Muscle layer of colon (tissue), 2 donors: Measurements from ENCODE around the gene BCORL1.

Experiments
- H3K27ac ChIP-seq: one replicate; pipeline ENCODE4 v1.7.0; 2013; ENCODE audit warnings: low read depth, mild to moderate bottlenecking, low read length, moderate library complexity
- H3K27me3 ChIP-seq, 2 donors: one replicate each; pipeline ENCODE4 v1.7.0; 2013; ENCODE audit warnings: low read length in 2 of 2, mild to moderate bottlenecking in 2 of 2; ENCODE audit not compliant: insufficient read depth in 2 of 2, control insufficient read depth in 1 of 2
- H3K36me3 ChIP-seq: one replicate; pipeline ENCODE4 v1.7.0; 2013; ENCODE audit warnings: mild to moderate bottlenecking, low read length; ENCODE audit not compliant: insufficient read depth
- H3K4me1 ChIP-seq: one replicate; pipeline ENCODE4 v1.7.0; 2013; ENCODE audit warnings: mild to moderate bottlenecking, low read length; ENCODE audit not compliant: insufficient read depth
- H3K4me3 ChIP-seq, 2 donors: one replicate each; pipeline ENCODE4 v1.7.0; 2013; ENCODE audit warnings: low read length in 2 of 2, low read depth in 1 of 2, mild to moderate bottlenecking in 1 of 2, moderate library complexity in 1 of 2
- H3K9ac ChIP-seq: one replicate; pipeline ENCODE4 v1.7.0; 2013; ENCODE audit warnings: low read length
- H3K9me3 ChIP-seq: one replicate; pipeline ENCODE4 v1.7.0; 2013; ENCODE audit warnings: mild to moderate bottlenecking, low read length
- donor health status: abdominal sarcoma.
- donor health status: Adenocarcinoma of cecum.

BCORL1 gene

DNA sequence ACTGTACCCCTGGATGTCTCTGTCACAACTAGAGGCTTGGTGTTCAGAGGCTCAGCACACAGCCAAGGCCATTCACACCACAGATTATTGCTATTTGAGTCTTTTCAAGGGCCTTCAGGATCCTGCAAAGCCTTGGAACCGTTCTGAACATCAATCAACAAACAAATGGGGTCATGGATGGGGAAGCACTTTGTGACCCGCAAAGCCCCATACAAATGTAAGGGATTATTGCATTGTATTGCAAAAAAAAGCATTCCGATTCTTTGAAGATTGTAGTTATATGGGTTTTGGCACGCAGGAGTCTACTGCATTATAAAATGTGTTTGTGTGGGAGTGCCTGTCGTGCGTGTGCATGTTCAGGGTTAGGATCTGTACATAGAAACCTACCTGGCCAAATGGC is 17.3 kb upstream of the BCORL1 start:
- Histone ChIP-seq H3K36me3 (no peaks in the 10 kb centered on the region), H3K27me3 (peaks cover 0 to 11% of the 10 kb centered on the region in 2 donors), H3K9ac (no peak overlapping the region), H3K9me3 (no peaks in the 10 kb centered on the region), H3K27ac (no peak overlapping the region), H3K4me1 (no peaks in the 10 kb centered on the region), H3K4me3 (no peak overlapping the region)

DNA sequence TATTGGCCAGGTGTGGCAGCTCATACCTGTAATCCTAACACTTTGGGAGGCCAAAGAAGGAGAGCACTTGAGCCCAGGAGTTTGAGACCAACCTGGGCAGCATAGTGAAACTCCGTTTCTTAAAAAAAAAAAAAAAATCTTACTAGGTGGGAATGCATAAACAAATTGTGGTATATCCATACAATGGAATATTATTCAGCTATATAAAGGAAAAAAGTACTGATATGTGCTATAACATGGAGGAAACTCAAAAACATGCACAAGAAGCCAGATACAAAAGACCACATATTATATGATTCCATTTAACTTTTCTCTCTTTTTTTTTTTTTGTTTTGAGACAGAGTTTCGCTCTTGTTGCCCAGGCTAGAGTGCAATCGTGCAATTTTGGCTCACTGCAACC is 13.5 kb upstream of the BCORL1 start:
- Histone ChIP-seq H3K9me3 (no peaks in the 10 kb centered on the region), H3K27ac (no peak overlapping the region), H3K4me1 (no peaks in the 10 kb centered on the region), H3K4me3 (no peak overlapping the region), H3K9ac (no peak overlapping the region), H3K27me3 (peaks cover 0 to 5% of the 10 kb centered on the region in 2 donors), H3K36me3 (no peaks in the 10 kb centered on the region)

GRCh38 chrX:129976441-129976840 is 6.0 kb upstream of the BCORL1 start:
- Histone ChIP-seq H3K9me3 (no peaks in the 10 kb centered on the region), H3K4me3 (no peak overlapping the region), H3K36me3 (no peaks in the 10 kb centered on the region), H3K27me3 (peaks cover 0 to 4% of the 10 kb centered on the region in 2 donors), H3K27ac (no peak overlapping the region), H3K4me1 (no peaks in the 10 kb centered on the region), H3K9ac (no peak overlapping the region)

GRCh38 chrX:129979207-129979920 is 3.1 kb upstream of the BCORL1 start:
- no peaks in the 10 kb centered on the region for H3K4me1 ChIP-seq
- no peaks in the 10 kb centered on the region for H3K9me3 ChIP-seq
- H3K27ac ChIP-seq, result no peak overlapping the region
- H3K9ac ChIP-seq, result no peak overlapping the region
- no peaks in the 10 kb centered on the region for H3K27me3 ChIP-seq
- H3K4me3 ChIP-seq, result no peak overlapping the region
- H3K36me3 ChIP-seq, result no peaks in the 10 kb centered on the region

GRCh38 chrX:129980001-129980401 is 2.4 kb upstream of the BCORL1 start:
- no peaks in the 10 kb centered on the region for H3K27me3 ChIP-seq
- H3K27ac ChIP-seq, result no peak overlapping the region
- no peak overlapping the region for H3K9ac ChIP-seq
- no peaks in the 10 kb centered on the region for H3K36me3 ChIP-seq
- no peak overlapping the region for H3K4me3 ChIP-seq
- H3K9me3 ChIP-seq, result no peaks in the 10 kb centered on the region
- no peaks in the 10 kb centered on the region for H3K4me1 ChIP-seq

- Histone ChIP-seq H3K9ac (no peak overlapping the region), H3K36me3 (no peaks in the 10 kb centered on the region), H3K27ac (peak overlapping the region; percentile 58), H3K4me3 (peak overlapping the region; percentile 54 to 55), H3K4me1 (no peaks in the 10 kb centered on the region), H3K27me3 (no peaks in the 10 kb centered on the region), H3K9me3 (no peaks in the 10 kb centered on the region)
These were observed 1.8 kb upstream of the BCORL1 start for GRCh38 chrX:129980540-129981199.

GRCh38 chrX:129981200-129981553 is 1.3 kb upstream of the BCORL1 start:
- no peaks in the 10 kb centered on the region for H3K36me3 ChIP-seq
- H3K4me3 ChIP-seq, result peak overlapping the region; percentile 54 to 55
- peak overlapping the region; percentile 58 for H3K27ac ChIP-seq
- no peaks in the 10 kb centered on the region for H3K4me1 ChIP-seq
- H3K9me3 ChIP-seq, result no peaks in the 10 kb centered on the region
- no peaks in the 10 kb centered on the region for H3K27me3 ChIP-seq
- no peak overlapping the region for H3K9ac ChIP-seq

GRCh38 chrX:129981752-129982299 is 609 bp upstream of the BCORL1 start:
- Histone ChIP-seq H3K9ac (no peak overlapping the region), H3K9me3 (no peaks in the 10 kb centered on the region), H3K36me3 (no peaks in the 10 kb centered on the region), H3K27ac (peak overlapping the region; percentile 58), H3K27me3 (no peaks in the 10 kb centered on the region), H3K4me3 (peak overlapping the region; percentile 54 to 55), H3K4me1 (no peaks in the 10 kb centered on the region)

GRCh38 chrX:129983575-129984110 is 1.2 kb downstream of the BCORL1 start:
- Histone ChIP-seq H3K27ac (no peak overlapping the region), H3K9ac (no peak overlapping the region), H3K27me3 (no peaks in the 10 kb centered on the region), H3K9me3 (no peaks in the 10 kb centered on the region), H3K36me3 (no peaks in the 10 kb centered on the region), H3K4me3 (no peak overlapping the region), H3K4me1 (no peaks in the 10 kb centered on the region)

DNA sequence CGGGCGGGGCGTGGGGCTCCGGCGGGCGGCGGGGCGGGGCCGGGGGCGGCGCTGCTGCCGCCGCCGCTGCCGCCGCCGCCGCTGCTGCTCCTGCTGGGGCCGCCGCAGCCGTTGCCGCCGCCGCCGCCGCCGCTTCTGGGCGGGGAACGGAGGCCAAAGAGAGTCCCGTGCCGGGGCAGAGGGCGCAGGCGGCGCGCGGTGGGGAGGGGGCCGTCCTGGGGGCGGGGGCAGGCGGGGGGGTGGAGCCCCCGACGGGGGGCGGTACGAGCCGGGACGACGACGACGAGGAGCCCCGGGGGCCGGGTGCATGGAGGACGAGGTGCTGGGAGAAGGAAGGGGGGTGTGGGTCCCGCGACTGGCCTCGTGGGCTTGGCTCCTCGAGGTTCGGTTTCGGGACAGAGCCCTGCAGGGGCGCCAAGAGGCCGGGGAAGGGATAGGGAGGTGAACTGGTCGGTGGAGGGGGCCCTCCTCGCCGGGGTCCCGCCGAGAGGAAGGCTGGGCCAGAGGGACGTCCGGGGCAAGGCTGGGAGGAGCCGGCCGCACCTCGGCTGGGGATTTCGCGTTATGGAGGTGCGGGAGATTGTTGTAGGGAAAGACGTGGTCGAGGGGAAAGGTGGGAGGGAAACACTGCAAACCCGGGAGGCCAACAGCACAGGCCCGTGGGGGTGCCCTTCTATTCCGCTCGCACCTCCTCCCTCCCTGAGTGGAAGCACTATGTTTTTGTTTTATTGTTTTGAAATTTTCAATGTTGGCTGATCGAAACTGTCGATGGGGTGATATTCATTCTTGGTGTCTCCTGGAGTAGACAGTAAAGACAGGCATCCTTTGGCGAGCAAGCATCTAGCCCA is 1.9 kb downstream of the BCORL1 start:
- Histone ChIP-seq H3K9ac (no peak overlapping the region), H3K4me3 (peak overlapping the region; percentile 14 to 32), H3K27ac (no peak overlapping the region)

GRCh38 chrX:129987871-129988270 is 5.4 kb downstream of the BCORL1 start:
- Histone ChIP-seq H3K9me3 (no peaks in the 10 kb centered on the region), H3K36me3 (no peaks in the 10 kb centered on the region), H3K4me1 (no peaks in the 10 kb centered on the region), H3K9ac (no peak overlapping the region), H3K27ac (no peak overlapping the region), H3K4me3 (no peak overlapping the region), H3K27me3 (no peaks in the 10 kb centered on the region)

More for the DNA sequence above, 1.9 kb downstream of the BCORL1 start:
- Histone ChIP-seq H3K36me3 (no peaks in the 10 kb centered on the region), H3K9me3 (no peaks in the 10 kb centered on the region), H3K27me3 (no peaks in the 10 kb centered on the region), H3K4me1 (no peaks in the 10 kb centered on the region)
